A204.1 (cell line): ENCODE data around the gene LDLRAD4.

Experiments
- FAIRE-seq: peaks from 2 replicates; lab custom pipeline; 2012; peaks lifted over from hg19 to GRCh38; lab: Jason Lieb, UNC

LDLRAD4 gene

GRCh38 chr18:13620818-13621445, 402.4 kb downstream of the LDLRAD4 start:
- no peak for FAIRE-seq

GRCh38 chr18:13621446-13621849, 402.9 kb downstream of the LDLRAD4 start:
- FAIRE-seq: no peak

GRCh38 chr18:13621886-13622619, 403.5 kb downstream of the LDLRAD4 start:
- FAIRE-seq: no peak

- no peak for FAIRE-seq
Measured at GRCh38 chr18:13622751-13623150, 404.2 kb downstream of the LDLRAD4 start.

GRCh38 chr18:13623348-13623747, 404.8 kb downstream of the LDLRAD4 start:
- no peak for FAIRE-seq

GRCh38 chr18:13623871-13624270, 405.3 kb downstream of the LDLRAD4 start:
- no peak for FAIRE-seq

GRCh38 chr18:13624563-13625237, 406.1 kb downstream of the LDLRAD4 start:
- no peak for FAIRE-seq

GRCh38 chr18:13625355-13625754, 406.8 kb downstream of the LDLRAD4 start:
- no peak for FAIRE-seq

- no peak for FAIRE-seq
Measured at GRCh38 chr18:13625843-13626543, 407.4 kb downstream of the LDLRAD4 start.

GRCh38 chr18:13626544-13626908, 408.0 kb downstream of the LDLRAD4 start:
- no peak for FAIRE-seq

- FAIRE-seq: no peak
Measured at GRCh38 chr18:13627639-13628038, 409.1 kb downstream of the LDLRAD4 start.

GRCh38 chr18:13628211-13628610, 409.7 kb downstream of the LDLRAD4 start:
- no peak for FAIRE-seq

GRCh38 chr18:13629841-13630715, 411.5 kb downstream of the LDLRAD4 start:
- FAIRE-seq: peak; percentile 87

- FAIRE-seq: no peak
Measured at GRCh38 chr18:13630716-13631268, 412.2 kb downstream of the LDLRAD4 start.

- FAIRE-seq: no peak
Measured at GRCh38 chr18:13633700-13634099, 415.1 kb downstream of the LDLRAD4 start.

- FAIRE-seq: no peak
Measured at GRCh38 chr18:13635046-13635445, 416.5 kb downstream of the LDLRAD4 start.

GRCh38 chr18:13638719-13639595, 420.4 kb downstream of the LDLRAD4 start:
- no peak for FAIRE-seq

- no peak for FAIRE-seq
Measured at GRCh38 chr18:13640266-13640860, 421.8 kb downstream of the LDLRAD4 start.

- FAIRE-seq: no peak
Measured at GRCh38 chr18:13641551-13642439, 423.2 kb downstream of the LDLRAD4 start.
